Ascending aorta (tissue), 2 donors: ENCODE data around the gene HDLBP. TPM values are rescaled to one million over a fixed set of nuclear protein-coding genes. Genes with fewer than 3 reads are reported as not detected.

Experiments used
- DNase-seq, 2 donors: peaks; one replicate each; pipeline ENCODE4 v3.0.0-alpha.2; 2019; ENCODE audit warnings: low spot score in 2 of 2
- H3K27ac ChIP-seq, 2 donors: fragments of 200-600 bp; sonication (generic); one replicate each; pipeline ENCODE4 v1.5.1; 2016 to 2017; ENCODE audit warnings: mild to moderate bottlenecking in 1 of 2
- H3K27me3 ChIP-seq: fragments of 200-600 bp; sonication (generic); one replicate; pipeline ENCODE4 v1.5.1; 2017
- H3K36me3 ChIP-seq, 2 donors: fragments of 200-600 bp; sonication (generic); one replicate each; pipeline ENCODE4 v1.5.1; 2016
- H3K4me1 ChIP-seq, 2 donors: fragments of 200-600 bp; sonication (generic); one replicate each; pipeline ENCODE4 v1.5.1; 2016 to 2017; ENCODE audit warnings: mild to moderate bottlenecking in 1 of 2
- H3K4me3 ChIP-seq, 2 donors: fragments of 200-600 bp; sonication (generic); one replicate each; pipeline ENCODE4 v1.5.1; 2016 to 2017; ENCODE audit warnings: mild to moderate bottlenecking in 1 of 2
- H3K9me3 ChIP-seq, 2 donors: fragments of 200-600 bp; sonication (generic); one replicate each; pipeline ENCODE4 v1.5.1; 2016
- intact Hi-C: fragments of 100-400 bp; cut with DNase I; formaldehyde crosslinking; loops from one replicate; pipeline ENCODE4 v1.15.1; 2023
- total RNA-seq: library from RNA; depleted of rRNA; stranded (reverse); fragments of >200 nt; gene quantifications from one replicate; pipeline ENCODE4 v1.1.0, GENCODE V29; 2016
- TF ChIP-seq, protein P1 (sequence below), 3 experiments: fragments of 200-600 bp in 2 of 3; fragments of 450-650 bp in 1 of 3; sonication (generic) in 2 of 3; IDR thresholded peaks; one replicate each; pipeline ENCODE4 v1.5.1; 2016 to 2019; ENCODE audit warnings: antibody characterized with exemption in 3 of 3, mild to moderate bottlenecking in 1 of 3, moderate library complexity in 1 of 3

The HDLBP gene
- total RNA-seq, 1 donor from 2014 or later: 308 TPM

DNA sequence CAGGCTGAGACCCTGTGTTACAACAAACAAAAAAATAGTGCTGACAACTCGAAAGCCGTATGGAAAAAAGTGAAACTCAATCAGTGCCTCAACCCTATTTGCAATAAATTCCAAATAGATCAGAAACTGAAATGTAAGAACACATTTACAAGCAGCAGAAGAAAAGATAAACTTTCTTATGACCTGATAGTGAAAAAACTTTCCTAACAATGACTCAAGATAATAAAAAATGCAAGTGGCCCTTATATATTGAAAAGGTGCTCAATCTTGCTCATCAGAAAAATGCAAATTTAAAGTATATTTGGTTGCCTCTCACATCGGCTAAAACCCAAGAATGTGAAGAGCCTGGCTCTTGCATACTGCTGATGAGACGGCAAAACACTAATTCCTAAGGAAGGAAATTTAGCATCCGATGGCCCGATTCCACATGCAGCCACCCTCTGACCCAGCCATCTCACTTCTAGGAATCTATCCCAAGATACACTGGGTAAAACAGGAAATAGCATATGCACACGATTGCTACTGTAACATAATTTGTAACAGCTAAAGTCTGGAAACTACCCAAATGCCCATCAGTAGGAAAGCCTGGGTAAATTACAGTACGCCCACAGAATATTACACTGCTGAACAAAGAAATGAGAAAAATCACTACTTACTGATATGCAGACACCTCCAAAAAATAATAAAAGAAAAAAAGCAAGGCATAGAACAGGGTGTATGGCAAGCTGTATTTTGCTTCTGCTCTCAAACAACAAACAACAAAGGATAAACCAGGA is 56.8 kb downstream of the HDLBP start:
- TF ChIP-seq, protein P1, sequence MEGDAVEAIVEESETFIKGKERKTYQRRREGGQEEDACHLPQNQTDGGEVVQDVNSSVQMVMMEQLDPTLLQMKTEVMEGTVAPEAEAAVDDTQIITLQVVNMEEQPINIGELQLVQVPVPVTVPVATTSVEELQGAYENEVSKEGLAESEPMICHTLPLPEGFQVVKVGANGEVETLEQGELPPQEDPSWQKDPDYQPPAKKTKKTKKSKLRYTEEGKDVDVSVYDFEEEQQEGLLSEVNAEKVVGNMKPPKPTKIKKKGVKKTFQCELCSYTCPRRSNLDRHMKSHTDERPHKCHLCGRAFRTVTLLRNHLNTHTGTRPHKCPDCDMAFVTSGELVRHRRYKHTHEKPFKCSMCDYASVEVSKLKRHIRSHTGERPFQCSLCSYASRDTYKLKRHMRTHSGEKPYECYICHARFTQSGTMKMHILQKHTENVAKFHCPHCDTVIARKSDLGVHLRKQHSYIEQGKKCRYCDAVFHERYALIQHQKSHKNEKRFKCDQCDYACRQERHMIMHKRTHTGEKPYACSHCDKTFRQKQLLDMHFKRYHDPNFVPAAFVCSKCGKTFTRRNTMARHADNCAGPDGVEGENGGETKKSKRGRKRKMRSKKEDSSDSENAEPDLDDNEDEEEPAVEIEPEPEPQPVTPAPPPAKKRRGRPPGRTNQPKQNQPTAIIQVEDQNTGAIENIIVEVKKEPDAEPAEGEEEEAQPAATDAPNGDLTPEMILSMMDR (IDR thresholded peaks at IDR 0.05): no peak
- no peaks in the 10 kb centered on the region for H3K9me3 ChIP-seq
- H3K27me3 ChIP-seq: no peaks in the 10 kb centered on the region
- intact Hi-C loops: no loop called here
- H3K4me3 ChIP-seq: no peak overlapping the region
- H3K27ac ChIP-seq: no peak overlapping the region
- peaks cover 78 to 92% of the 10 kb centered on the region in 2 donors for H3K36me3 ChIP-seq
- no peaks in the 10 kb centered on the region for H3K4me1 ChIP-seq
- peak in 1 of 2 donors; percentile 3 for DNase-seq

- peak in 1 of 2 donors; percentile 28 for DNase-seq
- peaks cover 77 to 92% of the 10 kb centered on the region in 2 donors for H3K36me3 ChIP-seq
- intact Hi-C loops: no loop called here
- H3K9me3 ChIP-seq: no peaks in the 10 kb centered on the region
- no peak overlapping the region for H3K27ac ChIP-seq
- no peaks in the 10 kb centered on the region for H3K4me1 ChIP-seq
- H3K4me3 ChIP-seq: no peak overlapping the region
- TF ChIP-seq, protein P1 (IDR thresholded peaks at IDR 0.05): no peak
- H3K27me3 ChIP-seq: no peaks in the 10 kb centered on the region
Observed at GRCh38 chr2:241257419-241258032, 57.9 kb downstream of the HDLBP start.

- Histone ChIP-seq H3K36me3 (peaks cover 74 to 92% of the 10 kb centered on the region in 2 donors), H3K27ac (no peak overlapping the region), H3K4me3 (no peak overlapping the region), H3K9me3 (no peaks in the 10 kb centered on the region), H3K27me3 (no peaks in the 10 kb centered on the region), H3K4me1 (no peaks in the 10 kb centered on the region)
- intact Hi-C loops: no loop called here
- TF ChIP-seq, protein P1 (IDR thresholded peaks at IDR 0.05): no peak
- peak in 1 of 2 donors; percentile 52 for DNase-seq
Observed at GRCh38 chr2:241256168-241256545, 59.3 kb downstream of the HDLBP start.

DNA sequence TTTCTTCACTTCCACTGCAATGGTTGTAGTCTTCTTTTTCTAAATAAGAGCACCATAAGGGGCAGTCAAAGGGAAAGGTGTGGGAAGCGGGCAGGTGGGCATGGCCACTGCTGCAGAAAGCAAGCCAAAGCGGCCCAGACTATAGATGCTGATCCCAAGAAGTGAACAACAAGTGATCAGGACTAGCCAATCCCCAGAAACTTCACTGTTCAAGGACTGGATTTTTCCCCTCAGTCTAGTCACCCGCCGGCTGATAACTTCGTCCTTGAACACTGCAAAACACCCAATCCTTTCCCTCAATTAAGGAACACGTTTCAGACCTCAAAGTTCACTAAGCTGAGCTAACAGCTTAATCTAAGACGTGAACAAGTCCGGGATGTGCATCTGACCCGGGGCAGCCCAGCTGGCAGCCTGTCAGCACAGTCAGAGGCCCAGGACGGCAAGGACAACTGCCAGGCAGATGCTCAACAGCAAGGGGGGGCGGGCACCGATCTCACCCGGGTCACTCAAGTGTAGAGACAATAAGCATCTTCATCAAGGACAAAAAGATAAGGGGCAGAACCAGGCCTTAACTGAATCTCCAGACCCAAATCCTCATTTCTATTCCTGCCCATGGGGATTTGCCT is 59.8 kb downstream of the HDLBP start:
- no peak overlapping the region for H3K4me3 ChIP-seq
- H3K36me3 ChIP-seq: peaks cover 74 to 92% of the 10 kb centered on the region in 2 donors
- H3K27ac ChIP-seq: no peak overlapping the region

DNA sequence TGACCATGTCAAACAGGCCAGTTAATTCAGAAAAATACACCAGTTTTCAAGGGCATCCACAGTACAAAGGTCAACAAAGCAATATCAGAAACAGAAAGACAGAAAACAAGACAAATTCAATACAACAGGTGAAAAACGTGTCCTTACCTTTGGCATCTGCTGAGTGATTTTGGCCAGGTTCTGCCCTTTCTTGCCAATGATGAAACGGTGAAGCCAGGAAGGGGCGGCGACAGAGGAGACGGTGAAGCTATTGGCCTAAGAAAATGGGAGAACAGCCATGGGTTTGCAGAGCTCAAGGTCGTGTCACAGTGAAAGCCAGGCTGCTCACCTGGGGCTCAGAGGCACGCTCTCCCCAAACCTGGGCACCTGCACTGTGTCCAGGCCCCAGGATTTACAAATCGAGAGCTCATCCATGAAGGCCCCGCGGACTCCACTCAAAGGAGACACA is 60.5 kb downstream of the HDLBP start:
- Histone ChIP-seq H3K9me3 (no peaks in the 10 kb centered on the region), H3K4me1 (no peaks in the 10 kb centered on the region), H3K4me3 (no peak overlapping the region), H3K27me3 (no peaks in the 10 kb centered on the region), H3K36me3 (peaks cover 74 to 92% of the 10 kb centered on the region in 2 donors), H3K27ac (no peak overlapping the region)
- intact Hi-C loops: no loop called here
- TF ChIP-seq, protein P1 (IDR thresholded peaks at IDR 0.05): no peak
- DNase-seq: peak in 1 of 2 donors; percentile 55

More for the DNA sequence above, 59.8 kb downstream of the HDLBP start:
- no peaks in the 10 kb centered on the region for H3K9me3 ChIP-seq
- TF ChIP-seq, protein P1 (IDR thresholded peaks at IDR 0.05): no peak
- no peaks in the 10 kb centered on the region for H3K27me3 ChIP-seq
- H3K4me1 ChIP-seq: no peaks in the 10 kb centered on the region
- DNase-seq: peak in 1 of 2 donors; percentile 51
- intact Hi-C loops: no loop called here
